Measurements from ENCODE around the gene AIPL1. TPM values are rescaled to one million over a fixed set of nuclear protein-coding genes. Genes with fewer than 3 reads are reported as not detected.

AIPL1 gene
- total and polyA plus RNA-seq, 10 of the 15 experiments (the other 5 are each of a cell fraction or from before 2014, with no cell fraction given): not detected

- TF ChIP-seq KLF5 (IDR thresholded peaks at IDR 0.05; ENCODE audit: partially characterized antibody): no peak
- TF ChIP-seq NFIC (IDR thresholded peaks at IDR 0.05; ENCODE audit: low read depth, low read length): peak; percentile 65
- TF ChIP-seq TBL1XR1 (IDR thresholded peaks at IDR 0.05; ENCODE audit: low read depth, low read length): no peak
- TF ChIP-seq SMAD5 (IDR thresholded peaks at IDR 0.05; ENCODE audit: low read depth): no peak
- no peak for TF ChIP-seq PAX8 (IDR thresholded peaks at IDR 0.05)
- no peak for TF ChIP-seq BMI1 (IDR thresholded peaks at IDR 0.05; ENCODE audit: borderline replicate concordance)
- TF ChIP-seq HDAC2 (IDR thresholded peaks at IDR 0.05): no peak
- TF ChIP-seq ATF3 (IDR thresholded peaks at IDR 0.05; ENCODE audit: borderline replicate concordance, extremely low read depth, low read depth, low read length): no peak
- TF ChIP-seq NBN (IDR thresholded peaks at IDR 0.05): no peak
- no peak for TF ChIP-seq ZSCAN29 (IDR thresholded peaks at IDR 0.05)
- no peak for TF ChIP-seq KDM1A (IDR thresholded peaks at IDR 0.05; ENCODE audit: borderline replicate concordance)
- peak; percentile 32; the same call in 1 of the 2 replicates for TF ChIP-seq MTA2 (IDR thresholded peaks at IDR 0.05; ENCODE audit: low read depth)
- TF ChIP-seq SMARCA5 (IDR thresholded peaks at IDR 0.05): peak; percentile 62; the same call in 1 of the 2 replicates
- TF ChIP-seq MEF2A (IDR thresholded peaks at IDR 0.05; ENCODE audit: insufficient read depth, low read depth, low read length): no peak
- no peak for TF ChIP-seq EP300 (IDR thresholded peaks at IDR 0.05; ENCODE audit: borderline replicate concordance in 1 of 2, control insufficient read depth in 1 of 2, low read depth in 2 of 2, low read length in 2 of 2)
- no peak for TF ChIP-seq REST (IDR thresholded peaks at IDR 0.05; ENCODE audit: low read depth, low read length)
- no peak for TF ChIP-seq LARP7 (IDR thresholded peaks at IDR 0.05)
- no peak for TF ChIP-seq MAX (IDR thresholded peaks at IDR 0.05; ENCODE audit: low read depth, low read length)
- TF ChIP-seq STAT3 (IDR thresholded peaks at IDR 0.05; ENCODE audit: low read depth, low read length): no peak
- TF ChIP-seq BACH1 (IDR thresholded peaks at IDR 0.05; ENCODE audit: borderline replicate concordance): no peak
- no peak for TF ChIP-seq E4F1 (IDR thresholded peaks at IDR 0.05; ENCODE audit: borderline replicate concordance, partially characterized antibody)
- no peak for TF ChIP-seq CEBPB (IDR thresholded peaks at IDR 0.05; ENCODE audit: borderline replicate concordance in 1 of 2, low read depth in 2 of 2, low read length in 2 of 2)
- no peak for TF ChIP-seq CBX3 (IDR thresholded peaks at IDR 0.05; ENCODE audit: borderline replicate concordance, low read depth)
- TF ChIP-seq SPI1 (IDR thresholded peaks at IDR 0.05; ENCODE audit: borderline replicate concordance, insufficient read depth, low read depth, low read length): peak; percentile 13; the same call in 1 of the 2 replicates
- no peak for TF ChIP-seq POLR2AphosphoS2 (IDR thresholded peaks at IDR 0.05; ENCODE audit: low read depth, low read length)
- no peak for TF ChIP-seq SMC3 (IDR thresholded peaks at IDR 0.05; ENCODE audit: borderline replicate concordance, low read length)
- peak; percentile 49; the same call in 1 of the 2 replicates for TF ChIP-seq BCL11A (IDR thresholded peaks at IDR 0.05; ENCODE audit: low read depth, low read length)
Measured at GRCh38 chr17:6427279-6427781, 7.6 kb downstream of the AIPL1 start (continued).
